GM19238 (cell line): ENCODE data around the gene DLG5.

Experiments
- DNase-seq: peaks from one replicate; pipeline ENCODE4 v3.0.0; 2011; ENCODE audit warnings: low spot score; ENCODE audit not compliant: insufficient read length

The DLG5 gene

DNA sequence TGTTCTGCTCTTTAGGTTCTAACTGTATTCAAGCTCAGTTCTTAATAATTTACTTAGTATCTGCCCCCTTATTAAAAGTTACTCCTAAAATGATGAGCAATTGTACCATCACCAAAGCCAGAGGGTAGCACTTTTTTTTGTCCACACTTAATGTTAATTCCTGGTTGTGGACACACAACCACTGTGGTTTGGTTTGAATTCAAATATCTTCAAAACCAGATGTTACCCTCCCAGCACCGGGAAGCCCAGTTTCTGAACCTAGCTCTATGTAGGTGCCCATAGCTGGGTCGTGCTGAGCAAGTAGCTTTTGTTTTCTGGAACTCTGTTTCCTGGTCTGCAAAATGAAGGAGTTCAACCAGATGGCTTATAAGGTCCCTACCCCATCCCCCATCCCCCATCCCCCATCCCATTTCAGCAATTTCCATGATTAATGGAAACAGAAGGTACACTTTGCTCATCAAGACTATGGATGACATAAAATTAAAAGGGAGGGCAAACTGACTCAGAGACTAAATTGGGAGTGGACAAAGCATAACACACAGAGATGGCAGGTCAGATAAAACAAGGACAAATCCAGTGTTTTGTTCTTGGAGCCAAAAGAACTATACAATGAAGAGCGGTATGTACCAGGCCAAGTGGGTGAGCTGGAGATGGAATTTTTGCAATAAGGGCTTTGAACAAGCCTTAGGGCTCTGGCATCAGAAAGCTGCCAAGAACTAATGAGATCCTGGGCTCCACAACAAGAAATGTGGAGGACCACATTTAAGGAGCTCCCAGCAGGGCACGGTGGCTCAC is 56.7 kb downstream of the DLG5 start:
- no peak for DNase-seq

- DNase-seq: no peak
These were observed 58.0 kb downstream of the DLG5 start for GRCh38 chr10:77868523-77868922.

- no peak for DNase-seq
These were observed 59.3 kb downstream of the DLG5 start for GRCh38 chr10:77867124-77867719.

DNA sequence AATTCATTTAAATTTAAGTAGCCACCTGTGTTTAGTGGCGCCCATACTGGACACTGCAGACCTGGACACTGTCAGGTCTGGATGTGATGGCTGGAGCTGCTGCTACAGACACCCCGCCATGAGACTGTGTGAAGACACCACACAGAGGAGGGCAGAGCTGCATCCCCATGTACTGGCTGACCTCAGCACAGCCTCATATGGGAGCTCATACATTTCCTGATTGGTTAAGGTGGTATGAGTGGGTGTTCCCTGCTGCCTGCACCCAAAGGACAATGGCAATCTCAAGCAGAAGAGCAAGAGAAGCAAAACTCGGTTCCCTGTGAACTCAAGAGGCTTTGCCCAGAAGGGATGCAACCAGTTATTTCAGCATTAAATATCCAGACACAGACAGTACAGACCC is 60.0 kb downstream of the DLG5 start:
- DNase-seq: no peak

DNA sequence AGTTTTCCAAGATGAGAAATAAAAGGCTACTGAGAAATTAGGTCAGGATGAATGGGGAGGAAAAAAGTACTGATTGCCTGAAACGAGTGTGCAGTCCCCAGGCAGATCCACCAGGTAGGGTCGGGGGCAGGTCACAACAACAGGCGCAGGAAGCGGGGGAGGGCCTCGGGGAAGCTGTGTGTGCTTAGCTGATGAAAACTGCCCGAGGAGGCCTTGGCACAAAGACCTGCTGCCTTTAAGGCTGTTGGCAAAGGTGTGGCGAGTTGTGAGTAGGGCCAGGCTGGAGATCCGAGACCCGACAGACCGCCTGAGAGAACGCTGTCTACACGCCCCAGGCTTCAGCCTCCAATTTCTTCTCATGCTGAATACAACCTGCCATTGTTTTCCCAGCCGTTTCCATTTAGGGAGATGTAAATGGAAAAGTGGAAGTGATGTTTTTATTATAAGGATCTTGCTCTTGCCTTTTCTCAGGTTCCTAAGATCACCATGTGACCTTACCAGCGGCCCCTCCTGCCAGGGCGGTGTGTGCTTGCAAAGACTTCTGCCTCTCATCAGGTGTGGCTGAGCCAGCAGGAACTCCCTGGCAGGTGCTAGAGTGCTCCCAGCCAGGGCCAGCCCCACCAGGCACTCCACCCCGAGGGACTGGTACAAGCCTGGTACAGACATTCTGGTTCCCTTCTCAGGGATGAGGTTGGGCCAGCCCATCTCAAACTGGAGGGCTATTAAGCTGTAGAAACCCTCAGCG is 60.8 kb downstream of the DLG5 start:
- DNase-seq: no peak

DNA sequence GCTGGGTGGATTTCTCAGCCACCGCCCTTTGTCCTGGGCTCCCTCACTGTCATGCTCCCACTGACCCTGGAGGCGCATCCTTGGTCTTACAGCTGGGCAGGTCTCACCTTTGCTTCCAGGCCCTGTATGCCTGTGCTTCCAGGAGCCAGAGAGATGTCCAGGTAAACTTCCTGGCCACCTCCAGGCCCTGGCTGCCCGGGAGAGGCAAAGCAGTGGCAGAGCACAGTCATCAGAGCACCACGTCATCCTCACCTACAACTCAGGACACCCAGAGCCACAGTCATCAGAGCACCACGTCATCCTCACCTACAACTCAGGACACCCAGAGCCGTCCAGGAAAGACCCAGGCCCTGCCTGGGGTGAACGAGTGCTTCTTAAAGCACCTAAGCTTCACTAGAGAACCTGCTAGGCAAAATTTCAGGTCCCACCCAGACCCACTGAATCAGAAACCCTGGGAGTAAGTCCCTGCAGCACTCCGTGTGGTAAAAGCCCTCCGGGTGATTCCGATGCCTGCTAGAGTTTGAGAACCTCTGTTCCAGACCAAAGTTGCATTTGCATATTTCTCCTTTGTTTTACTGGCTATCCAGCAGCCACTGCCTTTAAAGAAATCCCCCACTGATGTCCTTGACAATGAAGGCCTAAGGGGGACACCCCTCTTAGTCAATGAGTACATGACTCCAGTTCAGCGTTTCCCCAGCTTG is 62.3 kb downstream of the DLG5 start:
- DNase-seq: no peak

GRCh38 chr10:77863446-77863845 is 63.1 kb downstream of the DLG5 start:
- DNase-seq: no peak

GRCh38 chr10:77862595-77862994 is 64.0 kb downstream of the DLG5 start:
- DNase-seq: no peak

- no peak for DNase-seq
These were observed 65.2 kb downstream of the DLG5 start for GRCh38 chr10:77861366-77861765.

- no peak for DNase-seq
These were observed 66.7 kb downstream of the DLG5 start for GRCh38 chr10:77859865-77860282.

GRCh38 chr10:77859200-77859864 is 67.2 kb downstream of the DLG5 start:
- DNase-seq: no peak

DNA sequence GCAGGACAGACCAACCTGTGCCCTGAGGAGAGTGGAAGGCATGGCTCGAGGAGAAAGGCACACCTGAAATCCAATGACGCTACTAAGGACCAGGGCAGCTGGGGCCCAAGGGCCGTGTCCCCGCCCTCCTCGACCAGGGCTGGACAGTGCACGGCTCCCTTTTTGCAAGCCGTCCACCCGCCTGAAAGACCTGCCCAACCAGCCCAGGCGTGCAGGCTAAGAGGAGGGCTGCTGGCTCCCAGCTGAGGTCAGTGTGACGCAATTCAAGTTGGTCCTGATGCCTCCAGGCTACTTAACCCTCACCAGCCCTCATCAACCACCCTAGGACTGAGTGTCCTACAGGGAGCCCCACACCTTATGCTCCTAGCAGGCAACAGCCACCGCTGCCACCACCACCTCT is 69.3 kb downstream of the DLG5 start:
- DNase-seq: no peak

- DNase-seq: no peak
These were observed 70.0 kb downstream of the DLG5 start for GRCh38 chr10:77856566-77856965.

DNA sequence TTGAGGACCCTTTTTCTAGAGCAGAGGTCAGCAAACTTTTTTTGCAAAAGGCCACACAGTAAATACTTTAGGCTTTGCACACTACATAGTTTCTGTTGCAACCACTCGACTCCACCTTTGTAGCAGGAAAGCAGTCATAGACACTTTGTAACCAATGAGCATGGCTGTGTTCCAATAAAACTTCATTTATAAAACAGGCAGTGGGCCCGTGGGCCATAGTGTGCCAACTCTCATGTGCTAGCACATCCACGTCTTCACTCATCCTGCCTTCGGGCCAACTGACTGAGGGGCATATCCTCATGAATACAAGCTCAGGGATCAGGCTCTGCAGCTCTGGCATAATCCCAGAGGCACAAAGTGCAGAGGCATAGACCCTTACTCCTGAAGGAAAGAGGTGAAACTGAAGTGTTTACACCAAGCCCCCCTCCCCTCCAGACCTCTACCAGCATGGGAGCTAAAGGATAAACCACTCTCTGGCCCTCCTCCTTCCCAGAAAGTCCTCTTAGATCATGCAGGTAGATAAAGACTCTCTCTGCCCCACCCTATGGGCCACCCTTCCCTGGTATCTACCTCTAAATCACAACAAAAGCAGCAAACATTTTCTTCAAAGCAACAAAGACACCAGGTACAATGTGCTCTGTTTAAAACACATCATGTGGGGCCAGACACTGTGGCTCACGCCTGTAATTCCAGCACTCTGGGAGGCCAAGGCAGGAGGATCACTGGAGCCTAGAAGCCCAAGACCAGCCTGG is 71.0 kb downstream of the DLG5 start:
- no peak for DNase-seq

GRCh38 chr10:77854115-77854514 is 72.4 kb downstream of the DLG5 start:
- DNase-seq: no peak

- DNase-seq: no peak
These were observed 73.3 kb downstream of the DLG5 start for GRCh38 chr10:77853256-77853655.

- no peak for DNase-seq
These were observed 75.8 kb downstream of the DLG5 start for GRCh38 chr10:77850620-77851231.

DNA sequence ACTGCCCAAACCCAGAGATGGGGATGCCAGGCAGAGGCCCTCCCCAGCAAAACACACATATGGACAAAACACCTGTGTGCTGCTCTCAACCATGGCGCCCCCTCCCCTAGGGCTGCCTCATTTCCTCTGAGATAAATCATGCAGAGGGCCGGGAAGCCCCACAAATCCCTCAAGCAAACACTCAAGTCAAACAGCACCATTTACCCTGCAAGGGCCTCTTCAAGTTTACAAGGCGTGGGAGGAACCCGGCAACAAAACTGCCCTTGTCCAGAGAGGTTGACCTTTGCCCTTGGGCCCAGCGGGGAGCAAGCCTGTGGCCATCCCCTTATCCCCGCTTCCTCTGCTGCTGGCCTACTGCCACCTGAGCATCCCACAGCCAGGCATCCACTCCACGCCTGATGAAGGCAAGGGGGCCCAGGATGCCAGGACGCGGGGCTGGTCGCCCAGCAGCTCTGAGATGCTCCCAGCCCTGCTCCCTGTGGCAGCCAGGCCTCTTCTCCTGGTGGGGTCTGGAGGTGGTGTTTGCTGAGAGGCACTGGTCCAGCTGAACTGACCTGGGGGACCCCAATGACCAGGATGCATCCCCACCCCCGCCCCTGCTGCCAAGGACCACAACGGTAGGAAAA is 77.4 kb downstream of the DLG5 start:
- DNase-seq: no peak

GRCh38 chr10:77846718-77847311 is 79.7 kb downstream of the DLG5 start:
- DNase-seq: peak; percentile 62
